Mucosa of descending colon (tissue), 3 donors: ENCODE data around the gene PCARE. TPM values are rescaled to one million over a fixed set of nuclear protein-coding genes. Genes with fewer than 3 reads are reported as not detected.

Experiments used
- ATAC-seq: fragments of 200-7000 bp; cut with Tn5 transposase; one replicate; pipeline ENCODE4 v1.9.1; 2020; ENCODE audit warnings: mild to moderate bottlenecking, moderate library complexity
- DNase-seq, 3 donors: peaks; one replicate each; pipeline ENCODE4 v3.0.0-alpha.2; 2020
- H3K36me3 ChIP-seq: fragments of 200-600 bp; one replicate; pipeline ENCODE4 v1.8.0; 2021; ENCODE audit warnings: low read depth, mild to moderate bottlenecking
- H3K4me1 ChIP-seq: fragments of 200-600 bp; one replicate; pipeline ENCODE4 v1.8.0; 2021; ENCODE audit warnings: low read depth, mild to moderate bottlenecking
- H3K4me3 ChIP-seq: fragments of 200-600 bp; one replicate; pipeline ENCODE4 v1.8.0; 2021; ENCODE audit warnings: mild to moderate bottlenecking
- H3K9me3 ChIP-seq: fragments of 200-600 bp; one replicate; pipeline ENCODE4 v1.8.0; 2021; ENCODE audit warnings: mild to moderate bottlenecking
- intact Hi-C, 2 donors: fragments of 100-400 bp; cut with DNase I in 1 of 2; cut with micrococcal nuclease in 1 of 2; formaldehyde crosslinking; loops; one replicate each; pipeline versions ENCODE4 v1.11.0 to v1.11.1; 2022; cut with DNase I, micrococcal nuclease
- total RNA-seq, 3 donors: library from RNA; stranded (reverse); fragmentation: NEBNext Ultra II Directional in 2 of 3; extraction: Animal tissue kit (Norgen Biotek cat#: 25700) in 2 of 3; gene quantifications; one replicate each; pipeline versions ENCODE4 v1.2.1 to v1.2.4, GENCODE V29; 2021 to 2023
- TF ChIP-seq, protein P1 (sequence below): fragments of 200-600 bp; IDR thresholded peaks from one replicate; pipeline ENCODE4 v1.8.0; 2022; ENCODE audit warnings: antibody characterized with exemption, mild to moderate bottlenecking
- donor health status: DM: no; HTN: no; CAD: no; lungs with moderate emphysema.
- donor health status: DM: no; HTN: no; CAD: no.
- donor health status: DM: no; HTN: yes; CAD: no.

The PCARE gene
- total RNA-seq, 3 donors from 2014 or later: not detected

DNA sequence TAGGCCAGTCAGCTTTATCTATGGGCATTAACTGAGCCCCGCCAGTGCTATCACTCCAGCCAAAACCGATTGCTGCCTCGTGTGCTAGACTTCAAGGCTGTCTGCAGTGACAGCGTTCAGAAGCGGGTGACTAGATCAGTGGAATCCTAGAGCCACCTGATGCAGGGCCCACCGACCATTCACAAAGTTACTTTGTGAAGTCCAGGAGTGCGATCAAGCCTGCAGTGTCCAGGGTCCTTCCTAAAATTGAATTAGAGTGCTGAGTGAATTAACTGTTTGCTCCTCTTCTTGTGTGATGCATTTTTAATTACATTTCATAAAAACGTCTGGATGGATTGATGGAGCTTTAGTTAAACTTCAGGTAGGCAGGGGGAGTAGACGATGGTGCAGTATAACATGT, 13.9 kb downstream of the PCARE start:
- Histone ChIP-seq H3K4me3 (no peak overlapping the region), H3K9me3 (no peaks in the 10 kb centered on the region), H3K4me1 (no peaks in the 10 kb centered on the region), H3K36me3 (no peaks in the 10 kb centered on the region)
- TF ChIP-seq, protein P1, sequence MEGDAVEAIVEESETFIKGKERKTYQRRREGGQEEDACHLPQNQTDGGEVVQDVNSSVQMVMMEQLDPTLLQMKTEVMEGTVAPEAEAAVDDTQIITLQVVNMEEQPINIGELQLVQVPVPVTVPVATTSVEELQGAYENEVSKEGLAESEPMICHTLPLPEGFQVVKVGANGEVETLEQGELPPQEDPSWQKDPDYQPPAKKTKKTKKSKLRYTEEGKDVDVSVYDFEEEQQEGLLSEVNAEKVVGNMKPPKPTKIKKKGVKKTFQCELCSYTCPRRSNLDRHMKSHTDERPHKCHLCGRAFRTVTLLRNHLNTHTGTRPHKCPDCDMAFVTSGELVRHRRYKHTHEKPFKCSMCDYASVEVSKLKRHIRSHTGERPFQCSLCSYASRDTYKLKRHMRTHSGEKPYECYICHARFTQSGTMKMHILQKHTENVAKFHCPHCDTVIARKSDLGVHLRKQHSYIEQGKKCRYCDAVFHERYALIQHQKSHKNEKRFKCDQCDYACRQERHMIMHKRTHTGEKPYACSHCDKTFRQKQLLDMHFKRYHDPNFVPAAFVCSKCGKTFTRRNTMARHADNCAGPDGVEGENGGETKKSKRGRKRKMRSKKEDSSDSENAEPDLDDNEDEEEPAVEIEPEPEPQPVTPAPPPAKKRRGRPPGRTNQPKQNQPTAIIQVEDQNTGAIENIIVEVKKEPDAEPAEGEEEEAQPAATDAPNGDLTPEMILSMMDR: no peak
- ATAC-seq: no peak
- no peak for DNase-seq
- intact Hi-C loops: no loop called here

DNA sequence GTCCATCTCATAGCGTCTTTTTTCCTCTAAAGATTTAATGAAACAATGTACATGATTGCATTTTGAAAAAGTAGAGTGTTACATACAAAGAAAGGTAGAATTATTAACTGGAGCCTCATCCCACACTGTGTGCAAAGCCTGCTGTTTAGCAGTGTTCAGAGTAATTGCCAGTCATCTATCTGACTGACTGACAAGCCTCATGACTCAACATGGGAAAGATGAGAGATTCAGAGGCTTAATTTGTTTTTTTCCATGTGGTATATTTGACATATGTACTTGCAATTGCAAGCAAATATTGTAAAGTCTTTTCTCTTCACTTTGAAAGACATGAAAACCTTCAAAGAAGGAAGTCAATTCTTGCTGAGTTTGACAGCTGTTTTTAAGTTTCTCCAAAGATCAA, 14.7 kb downstream of the PCARE start:
- no peaks in the 10 kb centered on the region for H3K9me3 ChIP-seq
- DNase-seq (no peak), ATAC-seq (no peak)
- H3K36me3 ChIP-seq: no peaks in the 10 kb centered on the region
- no peak overlapping the region for H3K4me3 ChIP-seq
- TF ChIP-seq, protein P1: no peak
- H3K4me1 ChIP-seq: no peaks in the 10 kb centered on the region
- intact Hi-C loops: no loop called here

DNA sequence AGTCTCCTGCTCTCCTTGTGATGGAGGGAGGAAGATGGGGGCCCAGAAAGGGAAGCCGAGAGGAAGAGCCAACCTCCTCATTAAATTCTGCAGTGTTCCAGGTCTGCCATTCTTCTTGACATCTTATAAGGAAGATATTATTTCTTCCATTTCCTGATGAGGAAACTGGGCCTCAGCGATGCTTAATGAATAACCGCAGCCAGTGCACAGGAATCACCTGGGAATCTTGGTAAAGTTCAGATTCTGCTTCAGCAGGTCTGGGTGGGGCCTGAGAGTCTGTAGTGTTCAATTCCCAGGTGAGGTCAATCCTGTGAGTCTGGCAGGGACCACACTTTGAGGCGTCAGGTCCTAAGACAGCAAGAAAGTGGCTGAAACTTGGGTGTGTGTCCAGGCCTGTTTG, 17.3 kb downstream of the PCARE start:
- H3K4me3 ChIP-seq: no peak overlapping the region
- no peaks in the 10 kb centered on the region for H3K9me3 ChIP-seq
- TF ChIP-seq, protein P1: no peak
- H3K4me1 ChIP-seq: no peaks in the 10 kb centered on the region
- ATAC-seq (no peak), DNase-seq (no peak)
- no peaks in the 10 kb centered on the region for H3K36me3 ChIP-seq
- intact Hi-C loops: no loop called here

DNA sequence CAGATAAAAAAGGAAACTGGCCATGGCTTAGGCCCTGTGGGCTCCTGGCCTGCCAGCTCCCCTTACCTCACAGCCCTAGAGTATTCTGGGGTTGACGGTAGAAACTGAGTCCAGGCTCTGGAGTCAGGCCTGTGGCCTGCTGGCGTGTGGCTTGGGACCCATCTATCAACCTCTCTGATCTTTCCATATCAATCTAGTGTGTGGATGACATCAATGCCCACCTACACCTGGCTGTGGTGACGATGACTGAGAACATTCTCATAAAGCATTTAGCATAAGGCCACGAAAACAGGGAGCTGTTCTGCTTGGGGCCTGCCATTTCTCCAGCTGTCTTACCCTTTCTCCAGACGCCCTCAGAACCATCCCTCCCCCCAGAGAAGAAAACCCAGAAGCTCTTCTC, 17.9 kb downstream of the PCARE start:
- intact Hi-C loops: no loop called here
- no peaks in the 10 kb centered on the region for H3K9me3 ChIP-seq
- ATAC-seq: no peak
- H3K36me3 ChIP-seq: no peaks in the 10 kb centered on the region
- no peak for DNase-seq
- H3K4me3 ChIP-seq: no peak overlapping the region
- no peaks in the 10 kb centered on the region for H3K4me1 ChIP-seq
- TF ChIP-seq, protein P1: no peak

DNA sequence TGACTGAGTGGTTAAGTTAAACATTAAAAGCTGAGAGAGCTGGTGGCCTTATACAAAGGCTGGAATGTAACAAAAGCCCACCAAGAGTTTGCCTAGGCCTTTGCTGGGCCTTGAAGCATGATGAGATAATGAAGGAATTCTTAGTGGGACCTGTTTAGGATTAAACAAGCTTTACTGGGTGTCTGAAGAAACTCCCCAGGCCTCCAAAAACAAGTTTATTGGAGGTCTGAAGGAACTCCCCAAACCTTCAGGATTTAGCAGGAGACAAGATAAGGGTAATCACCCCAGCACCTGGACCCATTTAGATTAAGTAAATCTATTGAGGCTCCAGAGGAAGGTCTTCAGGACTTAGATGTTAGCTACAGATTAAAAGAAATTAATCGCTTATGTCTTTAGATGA, 18.7 kb downstream of the PCARE start:
- TF ChIP-seq, protein P1: no peak
- intact Hi-C loops: no loop called here
- Histone ChIP-seq H3K9me3 (no peaks in the 10 kb centered on the region), H3K4me1 (no peaks in the 10 kb centered on the region), H3K36me3 (no peaks in the 10 kb centered on the region), H3K4me3 (no peak overlapping the region)
- DNase-seq: no peak
- ATAC-seq: no peak

DNA sequence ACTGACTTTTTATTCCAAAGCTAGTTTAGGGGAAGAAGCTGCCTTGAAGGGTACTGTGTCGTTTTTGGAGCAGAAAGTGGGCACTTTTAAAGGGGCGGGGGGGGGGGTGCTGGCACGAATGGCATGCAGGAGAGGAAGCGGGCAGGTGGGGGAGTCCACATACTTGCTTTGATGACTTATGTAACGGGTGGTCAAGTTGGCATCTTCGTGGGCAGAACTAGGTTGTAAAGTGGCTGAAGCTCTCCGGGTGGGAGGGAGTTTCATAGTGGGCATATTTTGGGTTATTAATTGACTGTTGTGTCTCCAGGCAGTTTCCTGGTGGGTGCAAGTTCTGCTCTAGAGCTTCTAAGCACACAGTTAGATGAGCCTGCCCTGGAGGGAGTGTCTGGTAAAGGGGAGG, 19.9 kb downstream of the PCARE start:
- H3K36me3 ChIP-seq: no peaks in the 10 kb centered on the region
- DNase-seq (no peak), ATAC-seq (no peak)
- no peaks in the 10 kb centered on the region for H3K9me3 ChIP-seq
- H3K4me1 ChIP-seq: no peaks in the 10 kb centered on the region
- intact Hi-C loops: no loop called here
- no peak overlapping the region for H3K4me3 ChIP-seq
- TF ChIP-seq, protein P1: no peak
